Measurements from ENCODE around the gene GPATCH8.
"Not testable (repeated sequence)": the region's sequence is repeated elsewhere in the genome, so short reads cannot be mapped to it uniquely, and the experiment has no call there.

Gene GPATCH8

GRCh38 chr17:44527102-44527501, 23.9 kb upstream of the GPATCH8 start:
- DNase-seq (ENCODE audit: low read depth in 2 of 2) = no peak

DNA sequence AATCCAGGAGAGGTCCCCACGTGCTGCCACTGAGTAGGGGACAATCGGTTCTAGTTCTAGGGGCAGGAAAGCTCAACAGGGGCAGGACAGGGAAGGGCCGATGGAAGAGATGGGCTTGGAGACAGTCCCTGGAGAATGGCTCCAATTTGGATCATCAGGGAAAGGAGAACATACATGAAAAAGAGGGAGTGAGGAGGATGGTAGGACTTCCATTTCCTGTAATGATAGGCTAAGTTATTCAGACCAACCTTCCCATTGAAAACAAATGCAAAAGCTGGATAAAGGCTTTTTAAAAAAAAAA, 20.4 kb upstream of the GPATCH8 start:
- no peak for DNase-seq (ENCODE audit: low read depth in 2 of 2)

DNA sequence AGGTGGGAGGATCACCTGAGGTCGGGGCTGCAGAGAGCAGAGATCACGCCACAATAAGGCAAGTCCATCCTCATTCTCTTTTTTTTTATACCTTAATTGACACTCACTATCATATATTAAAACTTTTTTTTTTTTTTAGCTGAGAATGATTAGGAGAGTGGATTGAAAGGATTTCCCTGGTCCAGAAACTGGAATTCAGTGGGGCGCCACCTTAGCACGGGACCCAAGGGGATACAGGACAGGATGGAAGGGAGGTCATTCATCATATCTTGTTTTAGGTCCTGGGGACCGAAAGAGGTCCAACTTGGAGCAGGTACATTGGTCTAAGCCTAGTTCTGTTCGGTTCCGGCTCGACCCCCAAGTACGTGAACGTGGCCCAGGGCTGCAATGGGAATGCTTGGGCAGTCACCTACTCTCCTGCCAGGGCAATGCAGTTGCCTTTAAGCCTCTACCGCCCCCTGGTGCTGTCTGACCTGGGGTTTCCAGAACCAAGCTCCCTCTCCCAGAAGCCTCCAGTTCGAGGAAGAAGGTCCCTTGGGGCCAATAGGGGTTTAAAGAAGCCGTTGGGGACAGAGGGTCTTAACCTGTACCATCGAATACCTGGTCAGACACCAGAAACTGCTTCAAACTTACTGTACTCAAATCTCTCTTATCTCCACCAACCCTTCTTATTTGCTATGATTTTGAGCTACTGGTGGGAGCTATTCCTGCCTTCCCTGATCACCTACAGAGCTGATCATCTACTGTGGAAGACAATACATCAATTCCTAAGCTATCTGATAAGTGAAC, 19.9 kb upstream of the GPATCH8 start:
- DNase-seq (ENCODE audit: low read depth in 2 of 2) = no peak

GRCh38 chr17:44518032-44518431, 14.8 kb upstream of the GPATCH8 start:
- no peak for DNase-seq (ENCODE audit: low read depth in 2 of 2)

DNA sequence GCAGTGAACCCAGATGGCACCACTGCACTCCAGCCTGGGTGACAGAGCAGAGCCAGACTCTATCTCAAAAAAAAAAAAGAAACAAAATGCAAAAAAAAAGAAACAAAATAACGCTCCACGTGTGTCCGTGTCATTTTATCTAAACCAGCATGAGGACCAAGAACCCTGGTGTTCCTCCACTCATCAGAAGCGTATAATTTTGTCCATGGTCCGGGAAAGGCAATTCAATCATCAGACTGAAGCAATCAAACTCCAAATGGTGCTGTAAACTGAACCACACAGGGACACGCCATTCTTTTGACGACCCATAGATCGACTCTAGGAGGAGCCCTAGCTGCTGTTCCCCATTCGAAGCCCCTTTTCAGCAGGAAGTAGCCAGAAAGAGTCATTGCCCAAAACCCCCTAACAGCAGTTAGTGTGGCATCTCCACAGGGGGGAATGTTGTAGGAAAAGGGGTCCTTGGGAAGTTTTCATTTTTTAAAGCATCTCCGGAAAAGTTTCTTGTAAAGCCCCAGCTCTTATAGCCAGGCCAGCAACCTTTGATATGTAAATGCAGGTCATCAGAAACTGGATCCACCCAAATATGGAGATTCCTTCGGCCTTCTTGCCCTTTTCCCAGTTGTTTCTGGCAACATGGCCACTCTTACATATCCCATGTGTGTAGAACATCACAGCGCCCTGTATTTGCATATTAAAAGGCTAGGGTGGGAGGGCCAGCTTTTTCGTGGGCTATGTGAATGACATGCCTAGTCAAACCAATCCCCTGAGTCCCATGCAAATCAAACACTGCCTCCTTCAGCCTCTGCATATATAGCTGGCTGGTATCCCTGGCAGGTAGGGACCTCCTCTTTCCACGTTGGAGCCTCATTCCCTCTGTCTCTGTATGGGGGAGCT, 8.3 kb upstream of the GPATCH8 start:
- DNase-seq (ENCODE audit: low read depth in 2 of 2) = not testable (repeated sequence)

DNA sequence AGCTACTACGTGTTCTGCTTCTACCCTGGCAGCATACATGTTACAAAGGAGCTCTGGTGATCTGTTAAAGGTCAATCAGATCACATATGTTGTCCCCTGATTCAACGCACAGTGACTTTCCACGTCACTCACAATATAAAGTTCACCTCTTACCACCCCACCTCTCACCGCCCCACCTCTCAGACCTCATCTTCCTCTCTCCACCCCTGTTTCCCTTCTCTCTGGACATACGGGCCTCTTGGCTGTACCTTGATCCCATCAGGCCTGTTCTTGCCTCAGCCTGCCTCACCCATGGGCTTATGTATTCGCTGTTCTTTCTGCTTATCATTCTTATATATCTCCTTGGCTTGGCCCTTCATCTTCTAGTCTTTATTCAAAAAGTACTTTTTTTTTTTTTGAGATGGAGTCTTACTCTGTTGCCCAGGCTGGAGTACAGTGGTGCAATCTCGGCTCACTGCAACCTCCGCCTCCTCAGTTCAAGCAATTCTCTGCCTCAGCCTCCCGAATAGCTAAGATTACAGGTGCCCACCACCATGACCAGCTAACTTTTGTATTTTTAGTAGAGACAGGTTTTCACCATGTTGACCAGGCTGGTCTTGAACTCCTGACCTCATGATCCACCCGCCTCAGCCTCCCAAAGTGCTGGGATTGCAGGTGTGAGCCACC, 3.9 kb upstream of the GPATCH8 start:
- DNase-seq (ENCODE audit: low read depth in 2 of 2) = not testable (repeated sequence)

DNA sequence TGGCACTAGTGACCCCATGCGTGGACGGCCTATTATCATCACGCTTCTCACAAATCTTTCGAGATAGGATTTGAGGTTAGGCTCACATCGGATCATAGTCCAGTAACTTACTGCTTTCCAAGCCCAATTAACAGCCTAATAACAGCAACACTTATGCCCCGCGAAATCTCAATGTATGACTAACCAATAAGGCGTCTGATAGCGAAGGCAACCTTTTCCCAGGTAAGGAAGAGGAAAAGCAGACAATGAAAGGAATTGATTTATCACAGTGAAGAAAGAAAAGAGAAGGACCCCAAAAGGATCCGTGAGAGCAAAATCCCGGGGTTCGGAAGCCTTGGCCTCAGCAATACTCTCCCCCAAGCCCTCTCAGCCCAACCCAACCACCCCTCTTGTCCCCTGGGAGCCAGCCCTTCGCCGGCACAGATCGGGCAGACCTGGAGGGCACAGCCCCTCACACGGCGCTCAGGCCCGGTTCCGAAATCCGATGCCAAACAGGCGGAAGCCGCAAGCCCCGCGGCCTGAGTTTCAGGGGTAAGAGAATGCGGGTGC, 534 bp downstream of the GPATCH8 start:
- no peak for DNase-seq (ENCODE audit: low read depth in 2 of 2)

DNA sequence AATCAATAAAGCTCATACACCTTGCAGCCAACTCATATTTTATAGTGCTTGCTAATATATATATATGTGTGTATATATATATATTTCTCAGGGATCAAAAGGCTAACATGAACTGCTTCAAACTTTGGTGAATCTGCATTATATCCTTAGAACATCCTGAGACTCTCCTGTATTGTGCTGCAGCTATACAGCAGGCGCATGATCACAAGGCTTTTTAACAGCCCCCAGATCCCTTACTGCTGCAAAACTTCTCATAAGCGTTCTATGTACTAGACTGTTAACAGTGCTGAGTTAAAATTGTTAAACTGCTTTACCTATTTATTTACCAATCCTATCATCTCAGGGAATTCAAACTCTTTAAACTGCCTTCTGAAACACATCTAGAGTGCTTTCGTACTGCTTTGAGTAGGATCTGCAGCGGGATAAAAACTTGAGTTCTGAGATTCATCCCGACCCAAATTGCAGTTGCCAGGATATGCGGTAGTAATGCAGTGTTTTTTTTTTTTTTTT, 1.3 kb downstream of the GPATCH8 start:
- DNase-seq (ENCODE audit: low read depth in 2 of 2) = no peak

DNA sequence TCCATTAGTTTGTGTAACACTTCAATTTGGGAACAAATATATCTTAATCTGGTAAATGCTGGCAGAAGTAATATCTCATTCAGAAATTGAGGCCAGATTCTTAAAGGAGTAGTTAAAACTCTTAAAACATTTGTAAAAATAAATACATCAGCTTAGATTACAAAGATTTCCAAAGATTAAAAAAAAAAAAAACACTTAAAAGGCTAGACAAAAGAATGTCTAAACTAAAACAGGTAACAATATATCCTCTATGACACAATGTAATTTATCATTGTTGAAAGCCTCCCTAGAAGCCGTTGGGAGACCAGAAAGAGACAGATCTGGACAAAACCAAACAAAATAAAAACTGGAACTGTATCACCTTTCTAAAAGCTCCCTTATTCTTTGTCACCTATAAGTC, 3.5 kb downstream of the GPATCH8 start:
- no peak for DNase-seq (ENCODE audit: low read depth in 2 of 2)

GRCh38 chr17:44496815-44497214, 6.4 kb downstream of the GPATCH8 start:
- peak; percentile 43 to 55 for DNase-seq (ENCODE audit: low read depth in 2 of 2)

GRCh38 chr17:44493339-44493738, 9.9 kb downstream of the GPATCH8 start:
- DNase-seq (ENCODE audit: low read depth in 2 of 2) = no peak

DNA sequence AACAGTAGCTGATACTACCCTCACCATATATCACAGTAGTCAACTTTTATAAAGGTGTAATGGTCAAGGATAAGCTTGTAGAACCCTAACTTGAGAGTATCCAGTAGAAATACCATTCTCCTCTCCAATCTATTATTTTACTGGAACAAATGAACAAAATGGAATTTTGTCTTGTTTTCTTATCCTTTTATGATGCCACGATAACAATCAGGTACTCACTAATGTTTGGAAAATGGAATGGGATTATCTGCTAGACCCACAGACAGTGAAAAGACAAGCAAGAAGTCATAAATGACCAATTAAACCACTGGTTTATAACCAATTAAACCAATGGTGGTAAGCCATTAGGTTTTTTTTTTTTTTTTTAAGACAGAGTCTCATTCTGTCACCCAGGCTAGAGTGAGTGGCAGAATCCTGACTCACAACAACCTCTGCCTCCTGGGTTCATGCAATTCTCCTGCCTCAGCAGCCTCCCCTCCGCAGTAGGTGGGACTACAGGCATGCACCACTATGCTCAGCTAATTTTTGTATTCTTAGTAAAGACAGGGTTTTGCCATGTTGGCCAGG, 10.4 kb downstream of the GPATCH8 start:
- DNase-seq (ENCODE audit: low read depth in 2 of 2) = no peak

DNA sequence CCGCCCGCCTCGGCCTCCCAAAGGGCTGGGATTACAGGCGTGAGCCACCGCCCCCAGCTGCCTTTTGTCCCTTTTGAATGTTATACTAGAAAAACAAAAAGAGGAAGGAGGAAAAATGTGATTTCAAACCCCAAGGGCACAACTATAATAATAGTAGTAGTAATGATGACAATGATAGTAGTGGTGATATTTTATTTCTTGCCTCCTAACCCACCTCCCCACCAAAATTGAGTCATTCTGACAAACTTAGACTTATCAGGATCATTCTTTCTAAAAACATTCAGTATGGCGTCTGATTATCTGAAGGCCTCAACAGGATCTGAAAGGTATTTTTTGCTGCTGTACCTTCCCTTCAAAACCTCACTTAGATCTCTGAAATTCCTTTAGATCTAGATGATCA, 13.6 kb downstream of the GPATCH8 start:
- DNase-seq (ENCODE audit: low read depth in 2 of 2) = no peak

DNA sequence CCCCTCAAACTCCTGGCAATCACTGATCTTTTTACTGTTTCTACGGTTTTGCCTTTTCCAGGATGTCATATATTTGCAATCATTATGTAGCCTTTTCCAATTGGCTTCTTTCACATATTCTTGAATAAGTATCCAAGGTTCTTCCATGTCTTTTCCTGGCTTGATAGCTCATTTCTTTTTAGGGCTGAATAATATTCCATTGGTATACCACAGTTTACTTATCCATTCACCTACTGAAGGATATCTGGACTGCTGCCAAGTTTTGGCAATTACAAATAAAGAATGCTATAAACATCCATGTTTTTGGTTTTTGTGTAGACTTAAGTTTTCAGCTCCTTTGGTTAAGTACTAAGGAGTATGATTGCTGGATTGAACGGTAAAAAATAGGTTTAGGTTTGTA, 16.0 kb downstream of the GPATCH8 start:
- no peak for DNase-seq (ENCODE audit: low read depth in 2 of 2)

DNA sequence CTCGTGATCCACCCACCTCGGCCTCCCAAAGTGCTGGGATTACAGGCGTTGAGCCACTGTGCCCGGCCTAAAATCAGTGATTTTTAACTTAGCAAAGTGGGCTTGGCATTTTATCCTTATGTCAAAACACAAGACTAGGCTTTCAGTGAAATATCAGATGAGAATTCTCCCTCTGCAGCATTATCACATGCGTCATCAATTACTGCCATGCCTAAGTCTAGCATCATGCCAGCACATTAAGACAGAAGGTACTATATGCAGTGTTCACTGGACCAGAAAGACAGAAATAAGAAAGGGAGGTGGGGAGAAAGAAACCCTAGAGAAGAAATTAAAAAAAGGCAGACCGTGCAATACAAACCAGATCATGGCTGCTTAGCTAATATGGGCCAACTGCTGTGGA, 29.8 kb downstream of the GPATCH8 start:
- DNase-seq (ENCODE audit: low read depth in 2 of 2) = no peak

- DNase-seq (ENCODE audit: low read depth in 2 of 2) = no peak
Observed at GRCh38 chr17:44469676-44470075, 33.5 kb downstream of the GPATCH8 start.

DNA sequence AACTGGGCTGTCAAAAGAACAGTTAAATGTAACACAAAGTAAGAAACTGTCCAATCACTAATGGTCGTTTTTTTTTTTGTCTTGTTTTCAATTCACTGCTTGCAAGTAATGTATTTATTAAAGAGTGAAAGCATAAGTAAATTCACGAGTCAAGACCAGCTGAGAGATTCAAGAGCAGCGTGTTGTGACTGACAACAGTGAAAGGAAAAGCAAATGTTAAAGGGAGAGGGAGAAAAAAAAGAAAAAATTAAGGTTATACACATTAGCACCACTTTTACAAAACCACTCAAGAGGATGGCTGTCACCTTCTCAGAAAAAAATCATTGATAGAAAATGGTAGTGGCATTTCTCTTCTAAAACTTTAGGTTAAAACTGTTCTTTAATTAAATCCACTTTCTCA, 36.1 kb downstream of the GPATCH8 start:
- no peak for DNase-seq (ENCODE audit: low read depth in 2 of 2)

GRCh38 chr17:44466339-44466738, 36.9 kb downstream of the GPATCH8 start:
- DNase-seq (ENCODE audit: low read depth in 2 of 2) = no peak

GRCh38 chr17:44465897-44466296, 37.3 kb downstream of the GPATCH8 start:
- DNase-seq (ENCODE audit: low read depth in 2 of 2) = no peak

DNA sequence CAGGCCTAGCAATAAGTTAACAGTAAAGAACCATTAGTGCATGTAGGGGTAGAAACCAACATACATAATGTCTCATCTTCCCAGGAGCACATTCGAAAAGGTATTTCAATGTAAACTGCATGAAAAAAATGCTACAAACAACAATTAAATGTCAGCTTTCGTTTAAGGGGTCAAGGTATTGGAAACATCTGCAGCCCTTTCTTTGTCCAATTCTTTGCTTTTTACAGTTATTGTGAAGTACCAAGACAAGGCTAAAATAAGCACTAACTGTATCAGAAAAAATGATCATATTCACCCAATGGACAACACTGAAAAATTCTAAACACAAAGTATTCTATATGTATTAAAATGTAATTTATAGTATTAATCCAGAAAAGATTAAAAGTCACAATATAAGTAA, 37.9 kb downstream of the GPATCH8 start:
- DNase-seq (ENCODE audit: low read depth in 2 of 2) = no peak

GRCh38 chr17:44464037-44464436, 39.2 kb downstream of the GPATCH8 start:
- DNase-seq (ENCODE audit: low read depth in 2 of 2) = peak; percentile 5 to 12

- no peak for DNase-seq (ENCODE audit: low read depth in 2 of 2)
Observed at GRCh38 chr17:44451832-44452231, 51.4 kb downstream of the GPATCH8 start.

Measured in fibroblast of skin of left quadriceps (primary cell).